ENCODE results near the gene GBGT1. TPM values are rescaled to one million over a fixed set of nuclear protein-coding genes. Genes with fewer than 3 reads are reported as not detected.

Gene GBGT1
- total and polyA plus RNA-seq, 2 donors (not counting 1 experiment from before 2014, with no cell fraction given) = 2.6 to 4.1 TPM

DNA sequence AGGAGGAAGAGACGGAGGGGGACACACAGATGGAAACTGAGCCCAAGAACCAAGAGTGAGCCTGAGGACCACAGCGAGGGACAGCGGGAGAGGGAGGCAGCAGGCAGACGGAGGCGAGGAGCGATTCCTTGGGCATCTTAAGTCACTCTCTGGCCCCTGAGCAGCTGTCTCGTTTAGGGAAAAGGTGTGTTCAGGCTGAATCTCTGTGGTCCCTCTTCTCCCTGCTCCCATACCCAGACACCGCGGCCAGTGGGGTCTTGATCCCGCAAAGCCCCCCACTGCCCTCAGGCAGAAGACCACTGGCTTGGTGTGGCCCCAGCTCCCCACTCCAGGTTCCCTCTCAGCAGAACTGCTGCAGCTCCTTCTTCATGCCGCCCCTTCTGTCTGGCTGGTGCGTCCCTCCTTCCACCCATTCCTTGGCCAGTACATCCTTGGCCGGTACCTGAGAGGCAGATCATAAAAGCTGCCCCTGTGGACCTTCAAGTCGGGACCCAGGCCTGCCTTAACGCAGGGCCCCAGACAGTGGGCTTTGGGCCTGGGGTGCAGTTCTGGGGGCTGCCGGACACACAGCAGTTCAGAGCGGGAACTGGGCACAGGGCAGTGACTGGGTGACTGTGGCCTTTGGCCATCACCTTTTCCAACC is 36.9 kb downstream of the GBGT1 start:
- H3K79me2 ChIP-seq (ENCODE audit: control insufficient read depth, insufficient read depth, low read length) = no peaks in the 10 kb centered on the region
- peak in 1 of 2 donors; percentile 30 for DNase-seq (ENCODE audit: low read depth in 2 of 2)
- no peaks in the 10 kb centered on the region for H3K9me3 ChIP-seq (ENCODE audit: control insufficient read depth, insufficient read depth, low read depth, low read length)
- H4K20me1 ChIP-seq (ENCODE audit: control insufficient read depth, extremely low read depth, insufficient read depth, low read length) = no peaks in the 10 kb centered on the region
- TF ChIP-seq, protein P1, sequence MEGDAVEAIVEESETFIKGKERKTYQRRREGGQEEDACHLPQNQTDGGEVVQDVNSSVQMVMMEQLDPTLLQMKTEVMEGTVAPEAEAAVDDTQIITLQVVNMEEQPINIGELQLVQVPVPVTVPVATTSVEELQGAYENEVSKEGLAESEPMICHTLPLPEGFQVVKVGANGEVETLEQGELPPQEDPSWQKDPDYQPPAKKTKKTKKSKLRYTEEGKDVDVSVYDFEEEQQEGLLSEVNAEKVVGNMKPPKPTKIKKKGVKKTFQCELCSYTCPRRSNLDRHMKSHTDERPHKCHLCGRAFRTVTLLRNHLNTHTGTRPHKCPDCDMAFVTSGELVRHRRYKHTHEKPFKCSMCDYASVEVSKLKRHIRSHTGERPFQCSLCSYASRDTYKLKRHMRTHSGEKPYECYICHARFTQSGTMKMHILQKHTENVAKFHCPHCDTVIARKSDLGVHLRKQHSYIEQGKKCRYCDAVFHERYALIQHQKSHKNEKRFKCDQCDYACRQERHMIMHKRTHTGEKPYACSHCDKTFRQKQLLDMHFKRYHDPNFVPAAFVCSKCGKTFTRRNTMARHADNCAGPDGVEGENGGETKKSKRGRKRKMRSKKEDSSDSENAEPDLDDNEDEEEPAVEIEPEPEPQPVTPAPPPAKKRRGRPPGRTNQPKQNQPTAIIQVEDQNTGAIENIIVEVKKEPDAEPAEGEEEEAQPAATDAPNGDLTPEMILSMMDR (conservative IDR thresholded peaks at IDR 0.05 in 1 of 2, IDR thresholded peaks at IDR 0.05 in 1 of 2; ENCODE audit: low read depth in 1 of 2, low read length in 2 of 2) = no peak
- TF ChIP-seq EZH2 (IDR thresholded peaks at IDR 0.05; ENCODE audit: low read length, missing control alignments) = no peak
- no peaks in the 10 kb centered on the region for H3K36me3 ChIP-seq (ENCODE audit: control insufficient read depth, insufficient read depth, low read length)
- H2AFZ ChIP-seq (ENCODE audit: low read length) = no peak overlapping the region
- H3K4me3 ChIP-seq (replicated peaks in 1 of 4; ENCODE audit: control extremely low read depth in 1 of 4, insufficient read depth in 1 of 4, low read depth in 3 of 4, low read length in 4 of 4) = peak overlapping the region in 1 of 4 experiments; percentile 27
- no peaks in the 10 kb centered on the region for H3K27me3 ChIP-seq (ENCODE audit: control insufficient read depth, insufficient read depth, low read length)
- peak overlapping the region; percentile 62 for H3K4me2 ChIP-seq (ENCODE audit: extremely low read depth, insufficient read depth, low read length)
- H3K9ac ChIP-seq (ENCODE audit: insufficient read depth, low read length) = no peak overlapping the region
- H3K27ac ChIP-seq (ENCODE audit: insufficient read depth, low read length) = no peak overlapping the region
- H3K4me1 ChIP-seq (ENCODE audit: control insufficient read depth, extremely low read depth, insufficient read depth, low read length) = peaks cover 20% of the 10 kb centered on the region

DNA sequence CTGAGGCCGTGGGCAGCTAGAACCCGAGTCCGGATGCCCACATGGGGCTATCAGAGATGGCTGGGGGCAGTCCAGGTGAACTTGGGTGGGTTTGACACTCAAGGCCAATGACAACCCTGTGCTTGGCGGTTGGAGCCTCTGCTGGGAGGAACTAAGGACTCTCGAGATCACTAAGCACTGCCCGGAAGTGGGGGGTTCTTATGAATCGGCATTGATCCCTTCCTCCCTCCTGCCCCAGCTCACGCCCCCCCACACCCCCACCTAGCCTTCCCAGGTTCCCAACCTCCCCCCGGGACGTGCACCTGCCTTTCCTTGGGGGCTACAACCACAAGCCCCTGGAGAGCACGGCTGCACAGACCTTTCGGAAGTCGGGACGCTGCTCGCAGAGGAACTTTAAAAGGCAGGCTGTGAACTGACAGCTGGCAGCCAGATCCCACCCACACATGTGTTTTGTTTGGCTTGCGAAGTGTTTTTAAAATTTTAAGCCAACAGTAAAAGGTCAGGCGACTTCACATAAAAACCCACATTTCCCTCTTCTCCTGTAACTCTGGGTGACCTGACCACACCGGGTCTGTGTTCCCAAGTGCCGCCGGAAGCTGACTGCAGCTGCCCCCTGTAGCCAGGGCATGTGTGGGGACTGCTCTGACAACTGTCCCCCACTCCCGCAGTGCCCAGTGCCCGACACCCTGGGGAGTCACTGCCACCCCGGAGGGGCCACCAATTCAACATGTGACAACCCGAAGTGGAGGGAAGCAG is 37.6 kb downstream of the GBGT1 start:
- peak; percentile 53 to 76 for DNase-seq (ENCODE audit: low read depth in 2 of 2)
- TF ChIP-seq, protein P1 (conservative IDR thresholded peaks at IDR 0.05 in 1 of 2, IDR thresholded peaks at IDR 0.05 in 1 of 2; ENCODE audit: low read depth in 1 of 2, low read length in 2 of 2) = no peak
- no peak for TF ChIP-seq EZH2 (IDR thresholded peaks at IDR 0.05; ENCODE audit: low read length, missing control alignments)
- H3K4me3 ChIP-seq (replicated peaks in 1 of 4; ENCODE audit: control extremely low read depth in 1 of 4, insufficient read depth in 1 of 4, low read depth in 3 of 4, low read length in 4 of 4) = peak overlapping the region in 1 of 4 experiments; percentile 27
- H2AFZ ChIP-seq (ENCODE audit: low read length) = no peak overlapping the region
- no peaks in the 10 kb centered on the region for H3K79me2 ChIP-seq (ENCODE audit: control insufficient read depth, insufficient read depth, low read length)
- no peak overlapping the region for H3K9ac ChIP-seq (ENCODE audit: insufficient read depth, low read length)
- peak overlapping the region; percentile 62 for H3K4me2 ChIP-seq (ENCODE audit: extremely low read depth, insufficient read depth, low read length)
- no peaks in the 10 kb centered on the region for H4K20me1 ChIP-seq (ENCODE audit: control insufficient read depth, extremely low read depth, insufficient read depth, low read length)
- no peaks in the 10 kb centered on the region for H3K27me3 ChIP-seq (ENCODE audit: control insufficient read depth, insufficient read depth, low read length)
- peaks cover 21% of the 10 kb centered on the region for H3K4me1 ChIP-seq (ENCODE audit: control insufficient read depth, extremely low read depth, insufficient read depth, low read length)
- no peak overlapping the region for H3K27ac ChIP-seq (ENCODE audit: insufficient read depth, low read length)
- no peaks in the 10 kb centered on the region for H3K9me3 ChIP-seq (ENCODE audit: control insufficient read depth, insufficient read depth, low read depth, low read length)
- no peaks in the 10 kb centered on the region for H3K36me3 ChIP-seq (ENCODE audit: control insufficient read depth, insufficient read depth, low read length)

DNA sequence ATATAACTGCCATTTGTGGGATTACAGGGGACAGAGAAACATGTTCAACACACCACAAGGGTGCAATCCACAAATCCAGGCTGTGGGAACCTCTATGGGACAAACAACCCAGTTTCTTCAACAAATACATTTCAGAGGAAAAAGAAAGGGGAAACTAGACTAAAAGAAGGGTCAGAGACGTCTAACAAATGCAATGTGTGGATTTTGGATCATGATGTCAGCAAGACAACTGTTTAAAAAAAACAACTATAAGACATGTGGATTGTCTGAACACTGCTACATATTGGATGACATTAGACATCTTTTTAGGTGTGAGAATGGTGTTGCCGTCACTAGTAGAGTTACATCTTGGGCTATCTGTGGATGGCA is 38.8 kb downstream of the GBGT1 start:
- Histone ChIP-seq H4K20me1 (ENCODE audit: control insufficient read depth, extremely low read depth, insufficient read depth, low read length) (no peaks in the 10 kb centered on the region), H3K4me1 (ENCODE audit: control insufficient read depth, extremely low read depth, insufficient read depth, low read length) (peaks cover 24% of the 10 kb centered on the region), H3K4me2 (ENCODE audit: extremely low read depth, insufficient read depth, low read length) (no peak overlapping the region), H3K9ac (ENCODE audit: insufficient read depth, low read length) (no peak overlapping the region), H3K36me3 (ENCODE audit: control insufficient read depth, insufficient read depth, low read length) (no peaks in the 10 kb centered on the region), H3K4me3 (replicated peaks in 1 of 4; ENCODE audit: control extremely low read depth in 1 of 4, insufficient read depth in 1 of 4, low read depth in 3 of 4, low read length in 4 of 4) (no peak overlapping the region), H3K27me3 (ENCODE audit: control insufficient read depth, insufficient read depth, low read length) (no peaks in the 10 kb centered on the region), H3K9me3 (ENCODE audit: control insufficient read depth, insufficient read depth, low read depth, low read length) (no peaks in the 10 kb centered on the region), H3K27ac (ENCODE audit: insufficient read depth, low read length) (no peak overlapping the region), H2AFZ (ENCODE audit: low read length) (no peak overlapping the region), H3K79me2 (ENCODE audit: control insufficient read depth, insufficient read depth, low read length) (peaks cover 2% of the 10 kb centered on the region)
- DNase-seq (ENCODE audit: low read depth in 2 of 2) = no peak
- TF ChIP-seq EZH2 (IDR thresholded peaks at IDR 0.05; ENCODE audit: low read length, missing control alignments) = no peak
- TF ChIP-seq, protein P1 (conservative IDR thresholded peaks at IDR 0.05 in 1 of 2, IDR thresholded peaks at IDR 0.05 in 1 of 2; ENCODE audit: low read depth in 1 of 2, low read length in 2 of 2) = no peak

All from fibroblast of lung (primary cell).